HG03521 (cell line): ENCODE data around the gene CYSTM1.
"Not testable (repeated sequence)": the region's sequence is repeated elsewhere in the genome, so short reads cannot be mapped to it uniquely, and the experiment has no call there.

Experiments
- ATAC-seq: cut with Tn5 transposase; IDR thresholded peaks from one replicate; pipeline ENCODE4 v1.9.1; 2021; ENCODE audit warnings: mild to moderate bottlenecking, moderate library complexity; ENCODE audit not compliant: unreplicated experiment

Gene CYSTM1

DNA sequence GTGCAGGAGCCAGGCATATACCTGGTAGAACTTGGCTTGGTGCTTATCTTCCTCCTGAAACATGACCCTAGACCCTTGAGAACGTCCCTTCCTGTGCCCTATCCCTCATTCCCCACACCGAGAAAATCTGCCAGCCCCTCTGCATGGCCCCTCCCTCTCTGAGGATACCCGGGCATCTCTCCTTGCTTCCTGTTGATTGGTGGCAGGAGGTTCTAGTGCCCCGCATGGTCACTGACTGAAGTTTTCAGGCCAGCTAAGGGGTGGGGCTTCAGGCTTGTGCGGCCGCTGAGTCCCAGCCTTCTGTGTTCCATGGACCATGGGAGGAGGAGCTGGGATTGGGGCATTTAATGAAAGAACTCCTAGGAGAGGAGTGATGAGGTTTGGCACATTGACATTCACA lies 26.5 kb upstream of the CYSTM1 start:
- no peak for ATAC-seq

DNA sequence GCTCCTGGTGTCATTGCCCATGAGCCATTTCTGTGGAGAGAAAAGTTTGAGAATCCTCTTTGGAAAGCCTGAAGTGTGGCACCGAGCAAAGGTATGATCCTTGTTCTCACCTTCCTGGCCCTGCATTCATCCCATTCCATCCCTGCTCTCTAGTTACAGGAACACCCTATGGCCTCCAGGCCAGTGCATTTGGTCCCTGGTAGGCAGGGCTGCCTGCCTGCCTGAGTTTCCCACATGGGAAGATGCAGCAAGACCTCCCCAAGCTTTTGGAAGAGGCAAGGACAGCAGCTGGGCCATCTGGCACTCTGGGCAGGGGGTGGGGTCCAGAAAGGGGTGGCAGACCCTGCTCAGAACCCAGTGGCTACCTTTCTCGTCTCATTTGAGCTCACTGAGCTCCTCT lies 24.8 kb upstream of the CYSTM1 start:
- ATAC-seq, result no peak

DNA sequence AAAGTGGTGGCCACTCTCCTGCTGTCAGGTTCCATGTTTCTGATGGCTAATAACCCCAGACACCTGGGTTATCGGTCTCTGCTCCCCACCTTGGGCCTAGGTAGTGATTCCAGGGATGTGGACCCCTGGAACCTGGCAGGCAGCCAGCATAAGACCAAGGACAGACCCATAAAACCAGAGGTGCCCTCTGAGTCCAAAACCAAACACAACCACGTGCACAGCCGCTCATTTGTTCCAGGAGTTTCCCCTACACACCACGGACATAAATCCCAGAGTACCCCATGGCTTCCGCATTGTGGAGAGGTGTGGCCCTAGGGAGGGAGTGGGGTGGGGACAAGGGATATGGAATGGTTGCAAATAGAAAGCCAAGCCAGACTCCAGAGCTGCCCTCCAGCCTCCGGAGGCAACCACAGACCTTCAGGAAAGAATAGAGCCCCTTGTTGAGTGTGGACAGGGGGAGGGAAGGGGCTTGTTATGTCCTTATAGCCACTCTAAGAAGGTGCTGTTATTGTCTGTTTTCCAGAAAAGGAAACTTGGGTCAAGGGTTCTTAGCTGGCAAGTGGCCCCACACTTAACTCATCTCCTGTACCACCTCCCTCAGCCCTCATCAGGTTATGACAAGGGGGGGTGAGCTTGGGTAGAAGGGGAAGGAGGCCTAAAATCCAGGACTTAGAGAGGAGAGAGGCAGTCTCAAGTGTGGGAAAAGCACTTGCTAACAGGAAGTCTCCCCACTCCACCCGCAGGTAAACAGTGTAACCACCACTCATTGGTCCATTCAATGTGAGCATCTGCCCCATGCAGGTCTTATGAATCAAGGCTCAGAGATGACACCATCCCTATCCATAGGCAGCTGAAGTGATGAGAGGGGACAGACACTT lies 23.6 kb upstream of the CYSTM1 start:
- ATAC-seq, result no peak

DNA sequence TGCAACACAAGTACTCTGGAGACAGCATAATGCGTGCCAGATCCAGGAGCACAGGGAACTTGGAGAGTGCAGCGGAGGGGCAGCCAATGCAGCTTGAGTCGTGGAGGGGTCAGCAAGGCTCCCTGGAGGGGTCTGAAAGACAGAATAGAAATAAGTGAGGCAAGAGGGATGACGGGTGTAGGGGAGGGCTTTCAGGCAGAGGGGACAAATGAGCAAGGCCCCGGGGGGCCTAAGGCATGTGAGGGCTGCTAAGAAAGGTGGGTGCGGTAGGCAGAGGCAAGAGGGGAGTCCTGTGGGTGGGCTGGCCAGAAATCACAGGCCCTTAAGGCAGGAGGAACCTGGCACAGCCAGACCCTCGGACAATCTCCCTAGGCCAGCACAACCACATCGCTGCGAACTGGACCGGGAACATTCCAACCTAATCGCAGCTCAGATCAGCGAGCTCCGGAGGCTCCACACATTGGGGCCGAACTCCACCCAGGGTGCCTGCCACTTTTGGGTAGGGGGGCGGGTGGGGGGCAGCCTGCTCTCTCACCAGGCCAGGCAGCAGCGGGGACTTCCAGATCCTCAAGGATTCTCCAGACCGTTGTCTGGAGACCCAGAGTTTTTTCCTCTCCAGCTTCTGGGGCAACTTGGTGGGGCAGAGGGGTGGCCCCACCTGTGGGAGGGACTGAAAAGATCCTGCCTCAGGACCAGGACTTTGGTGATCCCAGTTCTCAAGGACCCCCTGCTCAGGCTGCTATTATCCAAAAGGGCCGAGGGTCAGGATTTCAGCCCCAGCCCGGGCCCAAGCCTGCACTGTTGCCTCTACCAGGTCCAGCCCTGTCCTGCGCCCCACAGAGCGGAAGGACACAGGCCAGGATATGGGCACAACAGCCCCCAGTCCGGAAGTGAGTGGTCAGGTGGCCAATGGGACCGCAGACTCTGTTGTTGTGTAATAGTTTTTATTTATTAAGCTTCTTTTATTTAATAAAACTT lies 22.7 kb upstream of the CYSTM1 start:
- no peak for ATAC-seq

DNA sequence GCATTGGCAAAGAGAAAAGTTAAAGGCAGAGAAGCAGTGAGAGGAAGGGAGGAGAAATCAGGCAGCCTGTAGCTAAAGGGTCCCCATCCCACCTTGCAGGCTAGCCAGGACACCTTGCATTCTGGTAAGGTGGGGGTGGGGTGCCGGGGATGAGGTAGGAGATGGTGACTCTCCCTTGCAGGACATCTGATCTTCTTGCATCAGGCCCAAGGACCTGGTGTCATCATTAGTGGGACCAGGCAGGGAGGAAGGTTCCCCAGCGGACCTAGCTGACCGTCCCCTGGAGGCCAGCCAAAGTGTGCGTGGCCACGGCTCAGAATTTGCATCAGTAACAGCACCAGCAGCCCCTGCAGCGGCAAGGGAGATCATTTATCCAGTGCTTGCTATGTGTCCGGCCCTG lies 21.7 kb upstream of the CYSTM1 start:
- no peak for ATAC-seq

DNA sequence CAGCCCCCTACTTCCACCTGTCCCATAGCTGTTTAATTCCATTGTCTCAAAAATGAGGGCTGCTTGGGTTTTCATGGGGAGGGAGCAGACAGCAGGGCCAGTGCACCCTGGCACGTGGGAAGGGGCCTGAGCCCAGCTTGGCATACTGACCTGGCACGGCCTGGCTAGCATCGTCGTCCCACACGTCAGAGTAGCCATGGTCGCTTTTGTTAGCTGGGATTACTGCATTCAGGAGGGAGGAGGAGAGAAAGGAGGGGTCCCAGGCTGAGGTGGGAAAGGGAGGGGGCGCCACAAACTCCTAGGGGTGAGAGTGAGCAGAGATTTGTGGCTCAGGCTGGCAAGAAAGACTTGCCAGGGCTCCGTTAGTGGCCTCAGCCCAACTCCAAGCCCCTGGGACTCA lies 21.1 kb upstream of the CYSTM1 start:
- ATAC-seq, result no peak

DNA sequence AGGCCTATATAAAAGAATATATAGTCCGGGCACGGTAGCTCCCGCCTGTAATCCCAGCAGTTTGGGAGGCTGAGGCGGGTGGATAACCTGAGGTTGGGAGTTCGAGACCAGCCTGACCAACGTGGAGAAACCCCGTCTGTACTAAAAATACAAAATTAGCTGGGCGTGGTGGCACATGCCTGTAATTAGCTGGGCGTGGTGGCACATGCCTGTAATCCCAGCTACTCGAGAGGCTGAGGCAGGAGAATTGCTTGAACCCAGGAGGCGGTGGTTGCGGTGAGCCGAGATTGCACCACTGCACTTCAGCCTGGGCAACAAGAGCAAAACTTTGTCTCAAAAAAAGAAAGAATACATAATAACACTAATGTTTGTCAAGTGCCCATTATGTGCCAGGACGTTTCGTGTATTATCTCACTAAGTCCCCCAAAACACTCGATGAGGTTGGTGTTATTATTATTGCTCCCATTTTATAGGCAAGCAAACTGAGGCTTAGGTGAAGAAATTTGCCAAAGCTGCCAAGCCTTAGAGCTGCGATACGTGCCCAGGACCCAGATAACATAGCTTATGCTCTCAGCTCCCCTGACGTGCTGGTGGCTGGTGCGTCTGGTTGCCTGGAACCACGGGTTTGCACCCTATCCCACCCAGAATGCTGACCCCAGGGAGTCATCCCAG lies 20.1 kb upstream of the CYSTM1 start:
- ATAC-seq, result not testable (repeated sequence)

DNA sequence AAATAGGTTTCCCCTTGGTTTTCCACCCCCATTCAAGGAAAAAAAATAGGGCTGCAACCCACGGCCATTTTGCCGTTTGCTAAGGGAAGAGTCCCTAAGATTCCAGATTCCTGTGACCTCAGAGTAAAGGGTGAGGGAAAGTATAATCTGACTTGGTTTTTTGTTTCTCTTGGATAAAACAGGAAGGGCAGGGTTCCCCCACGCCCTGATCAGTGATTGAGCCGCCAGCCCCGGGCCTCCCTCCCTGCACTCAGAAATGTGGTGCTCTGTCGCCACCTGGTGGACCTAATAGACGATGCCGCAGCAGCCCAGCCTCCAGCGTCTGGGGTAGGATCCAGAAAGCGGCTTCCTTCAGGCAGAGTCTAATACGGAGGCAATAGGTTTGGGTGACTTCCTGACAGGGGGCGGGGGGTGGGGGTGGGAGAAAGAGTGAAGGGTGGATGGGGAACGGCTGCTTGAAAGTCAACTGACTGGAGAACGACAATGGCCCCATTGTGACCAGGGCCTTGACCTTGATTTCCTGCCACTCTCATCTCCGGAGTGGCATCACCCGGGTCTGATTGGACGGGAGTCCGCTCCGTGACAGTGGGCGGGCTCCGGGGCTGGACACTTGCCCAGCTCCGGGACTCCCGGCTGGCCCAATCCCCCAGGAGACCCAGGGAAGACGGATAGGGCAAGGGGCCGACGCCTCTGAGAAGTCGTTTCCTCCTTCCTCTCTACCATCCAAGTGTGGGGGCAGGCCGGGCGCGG lies 17.8 kb upstream of the CYSTM1 start:
- peak; percentile 93 for ATAC-seq

DNA sequence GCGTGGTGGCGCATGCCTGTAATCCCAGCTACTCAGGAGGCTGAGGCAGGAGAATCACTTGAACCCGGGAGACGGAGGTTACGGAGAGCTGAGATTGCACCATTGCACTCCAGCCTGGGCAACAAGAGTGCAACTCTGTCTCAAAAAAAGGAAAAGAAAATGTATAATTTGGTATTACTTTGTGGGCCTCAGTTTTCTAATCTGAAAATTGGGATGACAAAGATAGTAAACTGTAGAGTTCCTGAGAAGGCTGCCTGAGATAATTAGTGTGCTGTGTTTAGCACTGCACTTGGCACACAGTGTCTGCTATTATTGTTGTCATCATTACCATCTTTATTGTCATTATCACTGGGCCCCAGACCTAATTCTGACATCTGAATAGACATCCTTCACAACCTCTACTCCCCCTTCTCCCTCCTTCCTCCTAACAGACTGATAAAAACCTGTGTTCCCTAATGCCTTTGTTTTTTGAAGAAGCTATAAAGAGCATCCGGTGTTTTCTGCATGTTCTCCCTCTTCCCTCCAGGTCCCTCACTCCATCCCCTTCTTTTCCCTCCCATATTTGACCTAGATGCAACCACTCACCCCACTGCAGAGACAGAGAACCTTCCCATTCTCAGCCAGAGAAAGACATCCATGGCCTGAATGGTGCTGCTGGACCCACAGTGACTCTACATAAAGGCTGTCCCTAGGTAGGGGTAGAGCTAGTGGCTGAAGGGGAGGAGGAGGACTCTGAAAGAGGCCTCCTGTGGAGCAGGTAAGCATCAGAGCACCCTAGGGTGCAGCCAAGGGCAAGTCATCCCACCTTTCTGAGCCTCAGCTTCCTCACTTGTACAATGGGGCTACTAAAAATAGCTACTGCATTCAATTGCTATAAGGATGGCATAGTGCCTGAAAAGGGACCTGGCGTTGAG lies 15.7 kb upstream of the CYSTM1 start:
- no peak for ATAC-seq

DNA sequence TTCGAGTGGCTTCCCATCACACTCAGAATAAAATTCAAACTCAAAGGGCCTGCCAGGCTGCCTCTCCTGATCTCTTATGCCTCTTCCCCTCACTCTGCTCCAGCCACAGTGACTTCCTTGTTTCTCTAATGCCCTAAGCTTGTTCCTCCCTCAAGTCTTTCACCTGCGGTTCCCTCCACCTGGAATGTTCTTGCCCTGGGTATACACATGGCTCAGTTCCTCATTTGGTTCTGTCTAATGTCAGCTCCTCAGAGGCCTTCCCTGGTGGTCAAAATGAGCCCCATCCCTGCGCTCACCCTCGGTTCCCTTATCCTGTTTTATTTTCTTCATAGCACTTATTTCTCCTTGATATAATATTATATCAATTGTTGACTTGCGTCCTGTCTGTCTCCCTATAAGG lies 12.7 kb upstream of the CYSTM1 start:
- no peak for ATAC-seq

DNA sequence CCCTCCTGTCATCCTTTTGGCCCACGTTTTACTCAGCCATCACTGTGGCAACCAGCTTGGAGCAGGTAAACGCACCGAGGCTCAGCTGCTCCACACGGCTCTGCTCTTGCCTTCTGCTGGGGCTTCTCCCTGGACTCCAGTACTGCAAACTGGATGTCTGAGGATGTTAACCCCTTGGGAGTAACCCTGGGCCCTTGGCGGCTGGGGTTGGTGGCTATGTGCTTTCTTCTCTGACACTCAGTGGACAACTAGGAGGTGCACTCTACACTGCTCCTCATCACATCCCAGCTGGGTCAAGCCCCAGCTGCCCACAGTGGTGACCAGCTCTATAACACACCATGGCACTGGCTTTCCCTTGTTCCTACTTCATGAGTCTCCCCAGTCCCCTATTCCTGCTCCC lies 12.2 kb upstream of the CYSTM1 start:
- no peak for ATAC-seq

DNA sequence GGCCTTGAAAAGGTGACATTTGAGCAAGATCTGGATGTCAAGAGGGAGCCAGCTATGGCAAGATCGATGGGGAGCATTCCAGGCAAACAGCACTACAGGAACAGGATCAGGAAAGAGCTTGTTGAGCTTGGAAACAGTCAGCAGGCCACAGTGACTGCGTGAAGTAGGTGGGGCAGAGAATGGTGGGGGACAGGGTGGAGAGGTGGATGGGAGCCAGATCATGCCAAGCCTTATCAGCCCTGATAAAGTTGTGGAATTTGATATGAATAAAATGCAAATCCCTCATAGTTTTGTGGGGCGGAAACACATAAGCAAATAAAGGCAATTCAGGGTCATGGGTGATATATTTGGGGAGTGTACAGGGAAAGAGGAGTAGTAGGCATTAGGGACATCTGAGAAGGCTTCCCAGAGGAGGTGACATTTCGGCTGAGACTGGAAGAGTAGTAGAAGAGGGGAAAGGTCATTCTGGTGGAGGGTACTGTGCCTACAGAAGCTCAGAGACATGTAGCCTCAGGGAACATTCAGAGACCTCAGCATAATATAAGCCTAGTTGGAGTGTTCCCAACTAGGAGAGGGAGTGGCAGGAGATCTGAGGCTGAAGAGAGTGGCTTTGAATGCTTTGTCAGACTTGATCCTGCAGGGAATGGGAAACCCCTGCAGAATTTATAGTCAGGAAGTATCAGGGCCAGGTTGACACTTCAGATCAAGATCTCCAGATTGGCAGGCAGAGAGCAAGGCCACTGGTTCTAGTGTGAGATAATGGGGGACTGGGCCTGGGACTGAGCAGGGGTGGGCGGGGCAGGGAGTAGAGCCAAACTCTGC lies 9.7 kb upstream of the CYSTM1 start:
- ATAC-seq, result no peak

DNA sequence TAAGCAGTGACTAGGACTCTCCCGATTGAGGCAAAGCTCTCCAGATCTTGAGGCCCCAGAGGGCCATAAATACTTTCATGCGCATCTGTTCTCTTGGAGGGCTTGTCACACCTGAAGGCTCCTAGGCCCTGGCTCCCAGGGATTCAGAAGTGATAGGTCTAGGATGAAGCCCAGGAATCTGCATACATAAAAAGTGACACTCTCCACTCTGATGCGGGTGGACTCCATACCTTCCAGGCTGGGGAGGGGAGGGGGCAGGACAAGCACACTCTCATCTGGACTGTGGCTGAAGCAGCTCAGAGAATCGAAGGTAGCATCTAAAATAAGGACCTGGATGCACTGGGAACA lies 9.1 kb upstream of the CYSTM1 start:
- no peak for ATAC-seq

DNA sequence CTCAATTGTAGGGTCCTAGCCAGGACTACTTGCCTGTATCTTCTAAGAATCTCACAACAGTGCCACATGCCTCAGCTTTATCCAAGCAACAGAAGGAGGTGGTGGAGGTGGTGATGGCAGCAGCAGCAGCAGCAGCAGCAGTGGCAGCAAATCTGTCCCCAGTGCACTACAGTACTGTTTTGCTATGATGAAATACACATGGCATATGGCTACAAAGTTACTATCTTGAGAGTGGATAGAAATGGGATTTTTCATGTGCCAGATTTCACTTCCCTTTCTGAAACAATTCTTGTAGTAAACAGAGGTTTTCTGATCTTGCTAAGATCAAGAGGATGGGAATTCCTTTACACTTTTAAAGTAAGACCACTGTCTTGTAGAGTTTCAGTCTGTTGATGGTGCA lies 8.1 kb upstream of the CYSTM1 start:
- no peak for ATAC-seq

DNA sequence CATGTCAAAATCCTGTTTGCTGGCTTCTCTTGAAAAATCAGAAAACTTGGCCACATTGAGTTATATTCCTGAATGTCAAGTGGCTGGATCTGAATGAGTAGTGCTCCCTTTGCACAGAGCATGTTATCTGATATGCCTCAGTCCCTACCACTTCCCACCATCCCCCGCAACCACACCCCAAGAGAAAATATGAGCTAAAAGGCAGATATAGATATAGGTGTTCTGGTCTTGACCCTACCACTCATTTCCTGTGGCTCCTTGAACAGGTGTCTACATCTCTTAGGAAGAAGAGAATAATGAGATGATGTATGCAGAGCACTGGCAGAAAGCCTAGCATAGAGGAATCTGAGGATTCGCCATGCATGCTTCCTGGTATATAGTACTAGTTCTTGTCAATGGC lies 6.6 kb upstream of the CYSTM1 start:
- ATAC-seq, result no peak

DNA sequence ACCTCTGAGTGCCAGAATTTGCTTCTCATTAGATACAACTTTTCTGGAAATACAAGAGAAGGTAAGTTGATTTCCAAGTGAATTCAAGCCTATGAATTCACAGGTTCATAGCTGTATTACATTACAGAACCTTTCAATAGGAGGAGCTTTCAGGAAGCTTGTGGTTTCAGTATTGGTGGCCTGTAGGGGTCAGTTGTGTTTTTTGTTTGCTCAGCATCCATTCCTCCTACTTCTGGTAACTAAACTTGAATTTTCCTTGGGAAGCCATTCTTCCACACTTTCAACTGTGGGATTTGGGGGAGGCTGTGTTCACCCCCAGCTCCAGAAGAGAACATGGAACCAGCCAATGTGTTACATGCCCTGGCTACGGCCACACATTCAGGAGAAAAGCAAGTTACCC lies 5.6 kb upstream of the CYSTM1 start:
- no peak for ATAC-seq

DNA sequence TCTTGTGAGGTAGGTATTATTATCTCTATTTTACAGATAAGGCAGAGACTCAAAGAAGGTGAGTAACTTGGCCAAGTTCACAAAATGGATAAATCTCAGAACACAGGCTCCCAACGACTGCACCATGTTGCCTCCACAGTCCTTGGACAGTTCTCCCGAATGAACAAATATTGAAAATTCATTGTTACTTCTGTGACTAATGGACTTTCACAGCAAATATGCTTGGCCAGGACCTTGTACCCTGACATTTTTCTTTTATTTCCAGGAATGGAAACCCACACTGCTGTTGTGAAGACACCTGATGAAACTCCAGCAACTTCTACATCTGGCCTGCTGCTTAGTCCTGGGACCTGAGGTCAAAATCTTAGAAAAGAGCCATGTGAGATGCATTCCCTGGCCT lies 2.5 kb upstream of the CYSTM1 start:
- ATAC-seq, result no peak

DNA sequence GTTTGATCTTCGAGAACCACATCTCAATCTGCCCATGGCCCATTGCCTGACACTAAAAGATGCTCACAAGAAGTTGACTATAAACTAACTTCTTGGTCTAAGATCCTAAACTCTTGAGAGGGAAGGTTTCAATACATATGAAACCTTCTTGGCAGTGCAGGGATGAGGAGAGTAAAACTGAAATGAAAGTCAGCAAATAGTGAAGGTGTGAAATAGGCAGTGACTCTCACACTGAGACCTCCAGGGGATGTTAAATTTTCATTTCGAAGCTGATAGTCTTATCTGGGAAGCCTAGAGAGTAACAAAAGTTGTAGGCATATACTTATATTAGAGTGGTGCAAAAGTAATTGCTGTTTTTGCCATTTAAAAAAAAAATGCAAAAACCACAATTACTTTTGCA lies 974 bp upstream of the CYSTM1 start:
- no peak for ATAC-seq
